Stimulated activated CD8-positive, alpha-beta memory T cell treated with anti-CD3 and anti-CD28 coated beads, Interleukin-4, amount 100 ng/mL, for 1 hour (primary cell): Measurements from ENCODE around the gene AAR2.

Experiments
- DNase-seq, 2 donors: peaks; one replicate each; pipeline ENCODE4 v3.0.0-alpha.2; 2020; ENCODE audit warnings: low read depth in 2 of 2, low spot score in 1 of 2

The AAR2 gene

GRCh38 chr20:36275441-36276189, 39.3 kb downstream of the AAR2 start:
- DNase-seq, result no peak

GRCh38 chr20:36277546-36277945, 41.3 kb downstream of the AAR2 start:
- DNase-seq, result no peak

DNA sequence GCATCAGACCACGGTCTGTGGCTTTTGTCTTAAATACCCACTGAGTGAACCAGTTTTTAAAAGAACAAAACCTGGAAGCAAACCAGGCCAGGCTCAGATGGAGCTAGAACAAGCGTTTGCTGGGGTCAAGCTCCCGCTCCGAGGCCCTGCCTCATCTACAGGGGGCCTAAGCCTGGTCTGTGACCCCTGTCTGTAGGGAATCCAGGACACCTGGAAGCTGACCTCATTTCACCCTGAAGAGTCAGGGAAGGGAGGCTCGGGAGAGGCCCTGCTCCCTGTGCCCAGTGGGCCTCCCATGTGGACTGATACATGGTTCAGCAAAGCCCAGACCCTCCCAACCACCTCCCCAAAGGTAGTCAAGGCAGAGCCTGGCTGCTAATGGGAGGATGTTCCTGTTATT, 43.1 kb downstream of the AAR2 start:
- no peak for DNase-seq

DNA sequence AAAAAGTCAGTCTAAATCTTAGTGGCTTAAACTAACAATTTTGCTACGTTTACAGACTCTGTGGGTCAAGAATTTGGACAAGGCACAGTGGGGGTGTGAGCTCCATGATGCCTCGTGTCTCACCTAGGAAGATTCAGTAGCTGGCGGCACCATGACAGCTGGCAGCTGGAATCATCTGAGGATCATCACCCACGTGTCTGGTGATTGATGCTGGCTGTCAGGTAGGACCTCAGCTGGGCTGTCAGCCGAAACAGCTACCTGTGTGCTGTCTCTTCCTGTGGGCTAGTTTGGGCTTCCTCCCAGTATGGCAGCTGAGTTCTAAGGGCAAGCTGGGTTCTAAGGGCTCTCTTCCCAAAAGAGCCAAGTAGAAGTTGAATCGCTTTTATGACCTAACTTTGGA, 43.5 kb downstream of the AAR2 start:
- DNase-seq, result no peak

GRCh38 chr20:36281785-36282380, 45.6 kb downstream of the AAR2 start:
- DNase-seq, result no peak

GRCh38 chr20:36284751-36285150, 48.5 kb downstream of the AAR2 start:
- DNase-seq, result no peak

DNA sequence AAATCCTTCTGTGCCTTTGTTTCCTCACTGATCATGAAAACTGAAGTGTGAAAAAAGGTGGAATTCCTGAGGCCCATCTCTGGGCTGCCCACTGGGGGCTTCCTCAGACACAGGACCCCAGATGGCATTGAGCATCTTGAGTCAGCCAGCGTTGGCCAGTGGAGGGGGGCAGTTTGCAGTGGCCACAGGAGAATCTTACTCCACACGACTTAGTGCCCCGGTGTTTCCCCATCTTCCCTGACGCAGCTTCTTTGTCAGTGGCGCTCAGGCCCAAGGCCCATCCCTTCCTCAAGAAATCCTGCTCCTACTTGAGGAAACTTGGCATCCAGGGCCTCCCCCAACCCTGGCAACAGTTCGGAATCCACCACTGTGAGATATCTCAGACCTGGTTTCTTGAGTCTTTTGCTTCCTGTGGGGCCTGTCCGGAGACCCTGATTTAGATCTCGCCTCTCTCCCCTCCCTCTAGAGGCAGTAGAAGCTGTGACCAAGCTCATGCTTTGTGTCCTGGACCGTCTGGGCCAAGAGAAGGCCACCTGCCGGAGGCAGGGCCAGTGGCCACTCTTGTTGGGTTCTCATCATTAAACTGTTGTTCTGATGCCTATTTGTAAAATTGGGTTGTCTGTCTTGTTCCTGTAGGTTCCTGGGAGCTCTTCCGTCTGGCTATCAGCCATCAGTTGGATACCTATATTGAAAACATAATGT, 49.6 kb downstream of the AAR2 start:
- no peak for DNase-seq

GRCh38 chr20:36297656-36298055, 61.4 kb downstream of the AAR2 start:
- DNase-seq, result no peak

DNA sequence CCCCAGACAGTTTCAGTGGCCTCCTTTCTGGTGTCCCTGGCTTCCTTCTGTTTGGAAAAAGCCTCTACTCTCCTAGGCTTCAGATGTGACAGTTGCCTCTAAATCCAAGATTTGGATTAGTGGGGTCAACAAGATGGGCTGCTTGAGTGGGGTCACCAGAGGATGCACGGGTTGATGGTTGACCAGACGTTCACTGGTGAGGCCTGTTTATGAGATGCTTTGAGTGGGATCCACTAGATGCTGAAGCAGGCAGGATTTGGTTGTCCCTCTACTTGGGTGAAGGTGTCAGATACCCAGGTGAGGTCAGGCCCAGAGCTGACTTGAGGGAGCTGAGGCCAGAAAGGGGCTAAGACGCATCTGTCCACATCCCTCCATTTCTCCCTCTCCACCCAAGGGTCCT, 61.8 kb downstream of the AAR2 start:
- no peak for DNase-seq

GRCh38 chr20:36298795-36299339, 62.6 kb downstream of the AAR2 start:
- no peak for DNase-seq

GRCh38 chr20:36299459-36299858, 63.2 kb downstream of the AAR2 start:
- no peak for DNase-seq

- DNase-seq, result no peak
These were observed 65.3 kb downstream of the AAR2 start for GRCh38 chr20:36301359-36302119.

- no peak for DNase-seq
These were observed 66.8 kb downstream of the AAR2 start for GRCh38 chr20:36303020-36303595.

DNA sequence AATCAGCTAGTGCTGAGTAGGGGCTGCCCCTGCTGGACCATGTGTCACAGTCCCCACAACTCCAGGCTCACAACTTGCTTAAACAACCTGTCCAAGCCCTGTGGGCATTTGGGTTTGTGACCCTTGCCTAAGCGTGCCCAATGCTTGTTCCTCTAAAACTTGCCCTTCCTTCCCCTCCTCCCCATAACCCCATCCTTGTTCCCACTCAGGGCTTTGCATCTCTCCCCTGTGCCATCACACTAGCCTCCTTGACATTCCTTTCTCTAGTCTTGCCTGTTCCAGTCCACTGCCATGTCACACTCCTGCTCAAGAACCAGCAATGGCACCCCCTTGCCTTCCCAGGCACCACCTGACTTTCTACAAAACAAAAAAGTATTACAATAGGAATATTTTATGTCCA, 67.6 kb downstream of the AAR2 start:
- DNase-seq, result no peak

GRCh38 chr20:36304786-36305495, 68.7 kb downstream of the AAR2 start:
- no peak for DNase-seq

- no peak for DNase-seq
These were observed 69.6 kb downstream of the AAR2 start, which contains the start of gene DLGAP4 for GRCh38 chr20:36305602-36306551. TSS of gene DLGAP4 (plus strand) at chr20:36306339. CDS start at chr20:36431718, 125,379 bp downstream.
